Muscle of back (tissue), 13 donors: Measurements from ENCODE around the gene SPRR2F. TPM values are rescaled to one million over a fixed set of nuclear protein-coding genes. Genes with fewer than 3 reads are reported as not detected.
"Not testable (repeated sequence)": the region's sequence is repeated elsewhere in the genome, so short reads cannot be mapped to it uniquely, and the experiment has no call there.

ENCODE experiments used
- DNase-seq, 3 donors: peaks; one replicate each; pipeline versions ENCODE4 v3.0.0 to v3.0.0-alpha.2; 2013
- long read RNA-seq, 9 donors: transcript quantifications; one replicate each; lab custom pipeline, GENCODE V29; 2026
- polyA plus RNA-seq, 10 donors: library from polyadenylated mRNA; unstranded; fragments of 120-200 nt; gene quantifications; one replicate each; pipeline ENCODE4 v1.2.1, GENCODE V29; 2013; ENCODE audit not compliant: insufficient read length in 10 of 10

The SPRR2F gene
- polyA plus RNA-seq, result under 1 TPM in 2 of 10 donors, not detected in 8; 0.48 to 0.75 TPM
- long read RNA-seq, donor 1, result 0 reads
- long read RNA-seq, donor 2, result 0 reads
- long read RNA-seq, donor 3, result 0 reads
- long read RNA-seq, donor 4, result 0 reads
- long read RNA-seq, donor 5, result 0 reads
- long read RNA-seq, donor 6, result 0 reads
- long read RNA-seq, donor 7, result 0 reads
- long read RNA-seq, donor 8, result 0 reads
- long read RNA-seq, donor 9, result 0 reads

GRCh38 chr1:153113416-153113815 is at the start of gene SPRR2F:
SPRR2F (minus strand) TSS chr1:153113516; CDS start chr1:153112733, 783 bp downstream.
- DNase-seq, result no peak

GRCh38 chr1:153155541-153155940 is 42.2 kb upstream of the SPRR2F start:
- DNase-seq, result no peak

GRCh38 chr1:153152481-153152880 is 39.2 kb upstream of the SPRR2F start:
- DNase-seq, result no peak

- DNase-seq, result no peak
Observed at GRCh38 chr1:153150846-153151245, 37.5 kb upstream of the SPRR2F start, which contains the start of gene SPRR2G. SPRR2G (minus strand) TSS chr1:153150890; CDS start chr1:153150110, 780 bp downstream.

- no peak for DNase-seq
Observed at GRCh38 chr1:153141377-153141776, 28.1 kb upstream of the SPRR2F start.

GRCh38 chr1:153140484-153140883 is 27.2 kb upstream of the SPRR2F start:
- no peak for DNase-seq

- no peak for DNase-seq
Observed at GRCh38 chr1:153133743-153134142, 20.4 kb upstream of the SPRR2F start.

GRCh38 chr1:153133267-153133666 is 20.0 kb upstream of the SPRR2F start:
- DNase-seq, result no peak

GRCh38 chr1:153128688-153129087 is 15.4 kb upstream of the SPRR2F start:
- not testable (repeated sequence) for DNase-seq

- DNase-seq, result no peak
Observed at GRCh38 chr1:153127296-153127695, 14.0 kb upstream of the SPRR2F start.

- no peak for DNase-seq
Observed at GRCh38 chr1:153125536-153125935, 12.2 kb upstream of the SPRR2F start.

- not testable (repeated sequence) for DNase-seq
Observed at GRCh38 chr1:153123793-153124192, 10.5 kb upstream of the SPRR2F start.

- peak in 1 of 3 donors; percentile 16 for DNase-seq
Observed at GRCh38 chr1:153122831-153123421, 9.6 kb upstream of the SPRR2F start.

- DNase-seq, result no peak
Observed at GRCh38 chr1:153120945-153121344, 7.6 kb upstream of the SPRR2F start.

- no peak for DNase-seq
Observed at GRCh38 chr1:153119491-153119971, 6.2 kb upstream of the SPRR2F start.

- DNase-seq, result not testable (repeated sequence)
Observed at GRCh38 chr1:153115264-153115663, 1.9 kb upstream of the SPRR2F start.

GRCh38 chr1:153112454-153112853 is 862 bp downstream of the SPRR2F start:
- DNase-seq, result not testable (repeated sequence)

GRCh38 chr1:153100245-153100644 is 13.1 kb downstream of the SPRR2F start:
- DNase-seq, result no peak

GRCh38 chr1:153099461-153100045 is 13.8 kb downstream of the SPRR2F start:
- DNase-seq, result no peak

GRCh38 chr1:153095764-153096163 is 17.6 kb downstream of the SPRR2F start:
- no peak for DNase-seq

GRCh38 chr1:153094426-153094825 is 18.9 kb downstream of the SPRR2F start, which contains the start of gene SPRR2E:
SPRR2E (minus strand) TSS chr1:153094526; CDS start chr1:153093751, 775 bp downstream.
- DNase-seq, result no peak

- DNase-seq, result peak; percentile 3 to 33 (median 8)
Observed at GRCh38 chr1:153087652-153088051, 25.7 kb downstream of the SPRR2F start.

GRCh38 chr1:153081736-153082135 is 31.6 kb downstream of the SPRR2F start:
- no peak for DNase-seq
